ENCODE measurements around the gene MIXL1.
"Not testable (repeated sequence)": the region's sequence is repeated elsewhere in the genome, so short reads cannot be mapped to it uniquely, and the experiment has no call there.

MIXL1 gene

GRCh38 chr1:226216056-226216455, 7.4 kb upstream of the MIXL1 start:
- DNase-seq = no peak

- no peak for DNase-seq
Measured at GRCh38 chr1:226217273-226217672, 6.2 kb upstream of the MIXL1 start.

GRCh38 chr1:226220473-226221189, 2.8 kb upstream of the MIXL1 start:
- DNase-seq = no peak

- DNase-seq = no peak
Measured at GRCh38 chr1:226222686-226223085, 778 bp upstream of the MIXL1 start.

- no peak for DNase-seq
Measured at GRCh38 chr1:226223786-226224244, 351 bp downstream of the MIXL1 start.

GRCh38 chr1:226226601-226227000, 3.1 kb downstream of the MIXL1 start:
- no peak for DNase-seq

- no peak for DNase-seq
Measured at GRCh38 chr1:226233293-226233692, 9.8 kb downstream of the MIXL1 start.

GRCh38 chr1:226233806-226234205, 10.3 kb downstream of the MIXL1 start:
- DNase-seq = no peak

GRCh38 chr1:226236826-226237225, 13.4 kb downstream of the MIXL1 start:
- DNase-seq = no peak

- DNase-seq = no peak
Measured at GRCh38 chr1:226239421-226239820, 16.0 kb downstream of the MIXL1 start.

- DNase-seq = no peak
Measured at GRCh38 chr1:226248091-226248490, 24.6 kb downstream of the MIXL1 start.

GRCh38 chr1:226248796-226249195, 25.3 kb downstream of the MIXL1 start:
- no peak for DNase-seq

- no peak for DNase-seq
Measured at GRCh38 chr1:226250511-226250910, 27.0 kb downstream of the MIXL1 start.

- not testable (repeated sequence) for DNase-seq
Measured at GRCh38 chr1:226252841-226253240, 29.4 kb downstream of the MIXL1 start.

GRCh38 chr1:226253933-226254332, 30.5 kb downstream of the MIXL1 start:
- DNase-seq = no peak

GRCh38 chr1:226255380-226255779, 31.9 kb downstream of the MIXL1 start:
- no peak for DNase-seq

GRCh38 chr1:226261818-226262217, 38.4 kb downstream of the MIXL1 start:
- DNase-seq = no peak

GRCh38 chr1:226268421-226269124, 45.1 kb downstream of the MIXL1 start:
- no peak for DNase-seq

- DNase-seq = not testable (repeated sequence)
Measured at GRCh38 chr1:226272233-226272902, 48.9 kb downstream of the MIXL1 start.

GRCh38 chr1:226274138-226274537, 50.7 kb downstream of the MIXL1 start:
- no peak for DNase-seq

- DNase-seq = no peak
Measured at GRCh38 chr1:226276077-226276682, 52.7 kb downstream of the MIXL1 start.
